DOHH2 (cell line): ENCODE data around the gene TANC2.

Source experiments
- H3F3A ChIP-seq: fragments of 200-600 bp; sonication (generic), shearing (Covaris generic); 2 replicates; pipeline ENCODE4 v1.6.0; 2016; ENCODE audit warnings: antibody characterized with exemption, mild to moderate bottlenecking; ENCODE audit not compliant: control insufficient read depth, insufficient read depth
- H3K27ac ChIP-seq: fragments of 200-600 bp; sonication (generic); 2 replicates; pipeline ENCODE4 v1.5.1; 2014; ENCODE audit warnings: low read depth, mild to moderate bottlenecking, low read length, moderate library complexity
- H3K27me3 ChIP-seq: fragments of 200-600 bp; sonication (generic); 2 replicates; pipeline ENCODE4 v1.6.1; 2014; ENCODE audit warnings: mild to moderate bottlenecking, low read length, mixed read lengths; ENCODE audit not compliant: control insufficient read depth
- H3K36me3 ChIP-seq: fragments of 200-600 bp; sonication (generic); 2 replicates; pipeline ENCODE4 v1.6.1; 2014; ENCODE audit warnings: mild to moderate bottlenecking, low read length, moderate library complexity, mixed read lengths; ENCODE audit not compliant: control insufficient read depth
- H3K4me1 ChIP-seq: fragments of 200-600 bp; sonication (generic); 2 replicates; pipeline ENCODE4 v1.6.1; 2014; ENCODE audit warnings: mild to moderate bottlenecking, low read length, mixed read lengths; ENCODE audit not compliant: control insufficient read depth
- H3K4me2 ChIP-seq: fragments of 200-600 bp; sonication (generic); 2 replicates; pipeline ENCODE4 v1.6.0; 2014; ENCODE audit warnings: mild to moderate bottlenecking, low read length, moderate library complexity
- H3K4me3 ChIP-seq: fragments of 200-600 bp; sonication (generic); 2 replicates; pipeline ENCODE4 v1.5.1; 2014; ENCODE audit warnings: mild to moderate bottlenecking, low read length, mixed read lengths
- H3K79me2 ChIP-seq: fragments of 200-600 bp; sonication (generic); 2 replicates; pipeline ENCODE4 v1.6.1; 2014; ENCODE audit warnings: mild to moderate bottlenecking, low read length, mixed read lengths; ENCODE audit not compliant: control insufficient read depth
- H3K9me2 ChIP-seq: fragments of 200-600 bp; sonication (generic); replicated peaks from 2 replicates; pipeline ENCODE4 v1.6.1; 2014; ENCODE audit warnings: mild to moderate bottlenecking, low read length, mixed read lengths; ENCODE audit not compliant: control insufficient read depth
- H3K9me3 ChIP-seq: fragments of 200-600 bp; sonication (generic); 2 replicates; pipeline ENCODE4 v1.6.1; 2014; ENCODE audit warnings: antibody characterized with exemption, low read length, mixed read lengths; ENCODE audit not compliant: control insufficient read depth, insufficient read depth
- H4K20me1 ChIP-seq: fragments of 200-600 bp; sonication (generic); 2 replicates; pipeline ENCODE4 v1.6.0; 2014; ENCODE audit warnings: low read depth, mild to moderate bottlenecking, antibody characterized with exemption, low read length, moderate library complexity; ENCODE audit not compliant: control insufficient read depth, insufficient read depth
- CTCF ChIP-seq: fragments of 200-600 bp; sonication (generic); IDR thresholded peaks from one replicate; pipeline ENCODE4 v1.5.1; 2014; ENCODE audit warnings: antibody characterized with exemption, mild to moderate bottlenecking, low read depth, low read length; ENCODE audit not compliant: poor library complexity, severe bottlenecking
- EZH2phosphoT487 ChIP-seq: fragments of 200-600 bp; sonication (generic); IDR thresholded peaks from 2 replicates; pipeline ENCODE4 v1.6.1; 2017; ENCODE audit warnings: borderline replicate concordance, mild to moderate bottlenecking, antibody characterized with exemption, low read length, moderate library complexity, mixed read lengths

TANC2 gene

GRCh38 chr17:62987136-62987535 lies 21.1 kb downstream of the TANC2 start:
- TF ChIP-seq CTCF: peak; percentile 51
- TF ChIP-seq EZH2phosphoT487: no peak
- Histone ChIP-seq H3F3A (no peaks in the 10 kb centered on the region), H3K79me2 (no peaks in the 10 kb centered on the region), H3K4me3 (no peak overlapping the region), H3K27ac (no peak overlapping the region), H3K27me3 (no peaks in the 10 kb centered on the region), H3K9me2 (no peaks in the 10 kb centered on the region), H3K9me3 (no peaks in the 10 kb centered on the region), H4K20me1 (no peaks in the 10 kb centered on the region), H3K4me1 (no peaks in the 10 kb centered on the region), H3K4me2 (no peak overlapping the region), H3K36me3 (no peaks in the 10 kb centered on the region)

- Histone ChIP-seq H4K20me1 (no peaks in the 10 kb centered on the region), H3K4me3 (no peak overlapping the region), H3K9me2 (no peaks in the 10 kb centered on the region), H3K79me2 (no peaks in the 10 kb centered on the region), H3F3A (no peaks in the 10 kb centered on the region), H3K36me3 (no peaks in the 10 kb centered on the region), H3K27me3 (no peaks in the 10 kb centered on the region), H3K4me2 (no peak overlapping the region), H3K9me3 (no peaks in the 10 kb centered on the region), H3K4me1 (no peaks in the 10 kb centered on the region), H3K27ac (no peak overlapping the region)
- TF ChIP-seq CTCF: no peak
- no peak for TF ChIP-seq EZH2phosphoT487
Observed at GRCh38 chr17:62989501-62989900, 23.5 kb downstream of the TANC2 start.

GRCh38 chr17:62994931-62995330 lies 28.9 kb downstream of the TANC2 start:
- Histone ChIP-seq H3K4me3 (no peak overlapping the region), H4K20me1 (no peaks in the 10 kb centered on the region), H3K79me2 (no peaks in the 10 kb centered on the region), H3K36me3 (no peaks in the 10 kb centered on the region), H3K9me3 (no peaks in the 10 kb centered on the region), H3K27me3 (no peaks in the 10 kb centered on the region), H3K27ac (no peak overlapping the region), H3K4me2 (no peak overlapping the region), H3F3A (no peaks in the 10 kb centered on the region), H3K9me2 (no peaks in the 10 kb centered on the region), H3K4me1 (no peaks in the 10 kb centered on the region)
- TF ChIP-seq EZH2phosphoT487: no peak
- TF ChIP-seq CTCF: no peak
